K562 (cell line): ENCODE data around the gene RMND5B. TPM values are rescaled to one million over a fixed set of nuclear protein-coding genes. Genes with fewer than 3 reads are reported as not detected.
A peak's percentile ranks its signal among the peaks of the same experiment; 100 is the strongest.

ENCODE experiments used
- CBX1 ChIP-seq: sonication (generic); IDR thresholded peaks from 2 replicates; pipeline ENCODE4 v1.6.1; 2016; ENCODE audit warnings: antibody characterized with exemption, low read depth, mild to moderate bottlenecking
- CEBPG ChIP-seq, 3 experiments: fragments of 200-800 bp in 1 of 3; sonication (Bioruptor generic) in 1 of 3; sonication (generic) in 1 of 3; formaldehyde crosslinking in 1 of 3; IDR thresholded peaks in 2 of 3; conservative IDR thresholded peaks in 1 of 3; 2 replicates each; pipeline versions ENCODE4 v1.6.1 to v1.8.0; 2016 to 2022; ENCODE audit warnings: missing compliant biosample characterization in 2 of 3, missing genetic modification characterization in 2 of 3, mild to moderate bottlenecking in 1 of 3, missing genetic modification reagents in 1 of 3
- DDX20 ChIP-seq: fragments of 450-650 bp; IDR thresholded peaks from 2 replicates; pipeline ENCODE4 v1.6.1; 2016; ENCODE audit warnings: missing genetic modification characterization, low read depth, mild to moderate bottlenecking, missing compliant biosample characterization, moderate library complexity
- FOXK2 ChIP-seq, 2 experiments: fragments of 450-650 bp; IDR thresholded peaks in 1 of 2; conservative IDR thresholded peaks in 1 of 2; 2 replicates each; pipeline ENCODE4 v1.6.1; 2016; ENCODE audit warnings: low read depth in 2 of 2, mild to moderate bottlenecking in 1 of 2
- HNRNPH1 ChIP-seq: fragments of 200-400 bp; formaldehyde crosslinking; optimal IDR thresholded peaks from 2 replicates; pipeline ENCODE3; 2017; ENCODE audit warnings: low read depth, mild to moderate bottlenecking, low read length, moderate library complexity
- MEF2A ChIP-seq: IDR thresholded peaks from 2 replicates; pipeline ENCODE4 v1.6.1; 2011; ENCODE audit warnings: low read depth, mild to moderate bottlenecking, low read length, moderate library complexity; ENCODE audit not compliant: control insufficient read depth
- MTA1 ChIP-seq: fragments of 450-650 bp; IDR thresholded peaks from 2 replicates; pipeline ENCODE4 v1.6.1; 2017; ENCODE audit warnings: borderline replicate concordance
- NCOA4 ChIP-seq: fragments of 450-650 bp; IDR thresholded peaks from 2 replicates; pipeline ENCODE4 v1.6.1; 2018; ENCODE audit warnings: mild to moderate bottlenecking; ENCODE audit not compliant: partially characterized antibody
- NEUROD1 ChIP-seq: fragments of 150-350 bp; IDR thresholded peaks from 2 replicates; pipeline ENCODE4 v1.6.1; 2014; ENCODE audit warnings: borderline replicate concordance, low read length, low read depth; ENCODE audit not compliant: partially characterized antibody
- NFE2 ChIP-seq: IDR thresholded peaks from 2 replicates; pipeline ENCODE4 v1.6.1; 2014; ENCODE audit warnings: antibody characterized with exemption, low read depth
- SMAD4 ChIP-seq: fragments of 250-450 bp; sonication (Bioruptor Pico); conservative IDR thresholded peaks from 2 replicates; pipeline ENCODE4 v1.8.0; 2021; ENCODE audit warnings: inconsistent platforms, mild to moderate bottlenecking, moderate library complexity
- SMARCB1 ChIP-seq: IDR thresholded peaks from 2 replicates; pipeline ENCODE4 v1.6.1; 2011; ENCODE audit warnings: improper control_type of control experiment, low read depth; ENCODE audit not compliant: insufficient read length
- SRSF7 ChIP-seq: fragments of 200-400 bp; formaldehyde crosslinking; optimal IDR thresholded peaks from 2 replicates; pipeline ENCODE3; 2017; ENCODE audit warnings: mild to moderate bottlenecking, low read depth, low read length
- SUPT5H ChIP-seq: fragments of 450-650 bp; IDR thresholded peaks from 2 replicates; pipeline ENCODE4 v1.6.1; 2016
- TCF3 ChIP-seq: sonication (generic); formaldehyde crosslinking; IDR thresholded peaks from 2 replicates; pipeline ENCODE4 v1.4.0; 2020; ENCODE audit warnings: mild to moderate bottlenecking, missing genetic modification reagents
- U2AF1 ChIP-seq: fragments of 200-400 bp; formaldehyde crosslinking; optimal IDR thresholded peaks from 2 replicates; pipeline ENCODE3; 2017; ENCODE audit warnings: mild to moderate bottlenecking, low read depth, low read length, moderate library complexity
- ZNF140 ChIP-seq: fragments of 250-450 bp; sonication (Bioruptor Pico); IDR thresholded peaks from 2 replicates; pipeline ENCODE4 v1.8.0; 2021; ENCODE audit warnings: moderate library complexity, mild to moderate bottlenecking, inconsistent platforms
- polyA plus RNA-seq, 8 experiments: library from polyadenylated mRNA; depleted of rRNA in 4 of 8; stranded (reverse) in 5 of 8; unstranded in 3 of 8; fragments of >200 nt; fragmentation: Nextera tagmentation in 2 of 8; fragmentation: Illumina TruSeq in 1 of 8; extraction: Ambion mirVana in 2 of 8; extraction: Trizol in 1 of 8; gene quantifications; 2 replicates each; pipeline versions ENCODE4 v1.2.1 to v1.2.3, GENCODE V29; 2011 to 2014; ENCODE audit warnings: inconsistent platforms in 1 of 8, missing spikeins in 1 of 8
- total RNA-seq, 7 experiments: library from RNA; depleted of rRNA in 6 of 7; stranded (reverse); fragments of >200 nt in 6 of 7; fragmentation: Illumina TruSeq in 2 of 7; extraction: Trizol in 2 of 7; gene quantifications; 2 replicates each; pipeline versions ENCODE4 v1.2.1 to v1.2.3, GENCODE V29; 2011 to 2021; ENCODE audit warnings: low replicate concordance in 1 of 7
- TF ChIP-seq, protein P1 (sequence below), 3 experiments: fragments of 200-800 bp in 1 of 3; sonication (Bioruptor generic) in 1 of 3; sonication (generic) in 1 of 3; formaldehyde crosslinking in 1 of 3; IDR thresholded peaks; 2 replicates each; pipeline versions ENCODE4 v1.6.1 to v1.8.0; 2016 to 2022; ENCODE audit warnings: mild to moderate bottlenecking in 2 of 3, missing compliant biosample characterization in 2 of 3, missing genetic modification characterization in 2 of 3, missing genetic modification reagents in 1 of 3
- TF ChIP-seq, protein P2 (sequence below), 2 experiments: IDR thresholded peaks; 2 replicates each; pipeline ENCODE4 v1.6.1; 2012; ENCODE audit warnings: improper control_type of control experiment in 2 of 2, low read depth in 2 of 2, low read length in 2 of 2, borderline replicate concordance in 1 of 2
- TF ChIP-seq, protein P3 (sequence below): fragments of 450-650 bp; formaldehyde crosslinking; IDR thresholded peaks from 2 replicates; pipeline ENCODE4 v1.4.0; 2022; ENCODE audit warnings: missing genetic modification characterization
- TF ChIP-seq, protein P4 (sequence below): fragments of 450-650 bp; IDR thresholded peaks from 2 replicates; pipeline ENCODE4 v1.6.1; 2014; ENCODE audit warnings: low read depth, mild to moderate bottlenecking, moderate library complexity, borderline replicate concordance

The RMND5B gene
- total and polyA plus RNA-seq, 9 of the 15 experiments (the other 6 are each of a cell fraction or from before 2014, with no cell fraction given), result 2.6 to 57.0 (median 28.3) TPM

DNA sequence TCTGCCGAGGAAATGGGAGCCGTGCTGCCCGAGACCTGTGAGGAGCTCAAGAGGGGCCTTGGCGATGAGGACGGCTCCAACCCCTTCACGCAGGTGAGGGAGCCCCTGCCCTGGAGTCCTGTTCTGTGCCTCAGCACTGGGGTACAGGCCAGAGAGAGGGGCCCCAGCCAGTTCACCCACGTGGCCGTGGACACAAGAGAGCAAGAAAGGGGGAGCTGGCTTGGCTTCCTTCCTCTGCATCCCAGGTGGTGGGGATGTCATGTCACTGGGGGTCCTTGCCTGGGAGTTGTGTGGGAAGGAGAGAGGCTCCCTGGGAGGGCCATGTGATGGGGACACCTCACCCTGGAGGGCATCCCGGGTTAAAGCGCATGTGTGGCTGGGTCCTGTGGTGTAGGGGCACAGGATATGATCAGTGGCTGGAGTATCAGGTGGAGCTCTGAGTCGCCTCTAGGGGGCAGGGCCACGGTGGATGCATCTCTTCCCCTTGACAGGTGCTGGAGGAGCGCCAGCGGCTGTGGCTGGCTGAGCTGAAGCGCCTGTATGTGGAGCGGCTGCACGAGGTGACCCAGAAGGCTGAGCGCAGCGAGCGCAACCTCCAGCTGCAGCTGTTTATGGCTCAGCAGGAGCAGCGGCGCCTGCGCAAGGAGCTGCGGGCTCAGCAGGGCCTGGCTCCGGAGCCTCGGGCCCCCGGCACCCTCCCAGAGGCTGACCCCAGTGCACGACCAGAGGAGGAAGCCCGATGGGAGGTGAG, 10.0 kb upstream of the RMND5B start (continued):
- TF ChIP-seq, protein P1, sequence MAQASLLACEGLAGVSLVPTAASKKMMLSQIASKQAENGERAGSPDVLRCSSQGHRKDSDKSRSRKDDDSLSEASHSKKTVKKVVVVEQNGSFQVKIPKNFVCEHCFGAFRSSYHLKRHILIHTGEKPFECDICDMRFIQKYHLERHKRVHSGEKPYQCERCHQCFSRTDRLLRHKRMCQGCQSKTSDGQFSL (CRISPR knock-in tag; IDR thresholded peaks at IDR 0.05), result no peak
- TF ChIP-seq, protein P1 (tag; IDR thresholded peaks at IDR 0.05), result no peak
- no peak for TF ChIP-seq NCOA4
- TF ChIP-seq, protein P2, sequence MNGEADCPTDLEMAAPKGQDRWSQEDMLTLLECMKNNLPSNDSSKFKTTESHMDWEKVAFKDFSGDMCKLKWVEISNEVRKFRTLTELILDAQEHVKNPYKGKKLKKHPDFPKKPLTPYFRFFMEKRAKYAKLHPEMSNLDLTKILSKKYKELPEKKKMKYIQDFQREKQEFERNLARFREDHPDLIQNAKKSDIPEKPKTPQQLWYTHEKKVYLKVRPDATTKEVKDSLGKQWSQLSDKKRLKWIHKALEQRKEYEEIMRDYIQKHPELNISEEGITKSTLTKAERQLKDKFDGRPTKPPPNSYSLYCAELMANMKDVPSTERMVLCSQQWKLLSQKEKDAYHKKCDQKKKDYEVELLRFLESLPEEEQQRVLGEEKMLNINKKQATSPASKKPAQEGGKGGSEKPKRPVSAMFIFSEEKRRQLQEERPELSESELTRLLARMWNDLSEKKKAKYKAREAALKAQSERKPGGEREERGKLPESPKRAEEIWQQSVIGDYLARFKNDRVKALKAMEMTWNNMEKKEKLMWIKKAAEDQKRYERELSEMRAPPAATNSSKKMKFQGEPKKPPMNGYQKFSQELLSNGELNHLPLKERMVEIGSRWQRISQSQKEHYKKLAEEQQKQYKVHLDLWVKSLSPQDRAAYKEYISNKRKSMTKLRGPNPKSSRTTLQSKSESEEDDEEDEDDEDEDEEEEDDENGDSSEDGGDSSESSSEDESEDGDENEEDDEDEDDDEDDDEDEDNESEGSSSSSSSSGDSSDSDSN (IDR thresholded peaks at IDR 0.05; ENCODE audit: borderline replicate concordance in 1 of 2, low read depth in 2 of 2, low read length in 2 of 2), result no peak
- TF ChIP-seq SMARCB1, result no peak
- no peak for TF ChIP-seq DDX20
- TF ChIP-seq HNRNPH1, result no peak
- no peak for TF ChIP-seq U2AF1
- no peak for TF ChIP-seq ZNF140 (CRISPR knock-in tag)
- peak; percentile 17 for TF ChIP-seq NEUROD1
- peak; percentile 44; the same call in 1 of the 2 replicates for TF ChIP-seq TCF3 (CRISPR knock-in tag)
- TF ChIP-seq CBX1, result no peak
- TF ChIP-seq FOXK2 (conservative IDR thresholded peaks at IDR 0.05 in 1 of 2, IDR thresholded peaks at IDR 0.05 in 1 of 2; ENCODE audit: low read depth in 2 of 2), result peak; percentile 74 to 77; a peak in 3 of 4 replicates
- no peak for TF ChIP-seq NFE2
- TF ChIP-seq MEF2A, result no peak
- TF ChIP-seq, protein P3, sequence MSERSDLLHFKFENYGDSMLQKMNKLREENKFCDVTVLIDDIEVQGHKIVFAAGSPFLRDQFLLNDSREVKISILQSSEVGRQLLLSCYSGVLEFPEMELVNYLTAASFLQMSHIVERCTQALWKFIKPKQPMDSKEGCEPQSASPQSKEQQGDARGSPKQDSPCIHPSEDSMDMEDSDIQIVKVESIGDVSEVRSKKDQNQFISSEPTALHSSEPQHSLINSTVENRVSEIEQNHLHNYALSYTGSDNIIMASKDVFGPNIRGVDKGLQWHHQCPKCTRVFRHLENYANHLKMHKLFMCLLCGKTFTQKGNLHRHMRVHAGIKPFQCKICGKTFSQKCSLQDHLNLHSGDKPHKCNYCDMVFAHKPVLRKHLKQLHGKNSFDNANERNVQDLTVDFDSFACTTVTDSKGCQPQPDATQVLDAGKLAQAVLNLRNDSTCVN (CRISPR knock-in tag), result no peak
- no peak for TF ChIP-seq SUPT5H
- TF ChIP-seq, protein P4, sequence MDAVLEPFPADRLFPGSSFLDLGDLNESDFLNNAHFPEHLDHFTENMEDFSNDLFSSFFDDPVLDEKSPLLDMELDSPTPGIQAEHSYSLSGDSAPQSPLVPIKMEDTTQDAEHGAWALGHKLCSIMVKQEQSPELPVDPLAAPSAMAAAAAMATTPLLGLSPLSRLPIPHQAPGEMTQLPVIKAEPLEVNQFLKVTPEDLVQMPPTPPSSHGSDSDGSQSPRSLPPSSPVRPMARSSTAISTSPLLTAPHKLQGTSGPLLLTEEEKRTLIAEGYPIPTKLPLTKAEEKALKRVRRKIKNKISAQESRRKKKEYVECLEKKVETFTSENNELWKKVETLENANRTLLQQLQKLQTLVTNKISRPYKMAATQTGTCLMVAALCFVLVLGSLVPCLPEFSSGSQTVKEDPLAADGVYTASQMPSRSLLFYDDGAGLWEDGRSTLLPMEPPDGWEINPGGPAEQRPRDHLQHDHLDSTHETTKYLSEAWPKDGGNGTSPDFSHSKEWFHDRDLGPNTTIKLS, result no peak
- no peak for TF ChIP-seq SRSF7
- TF ChIP-seq CEBPG (CRISPR knock-in tag; IDR thresholded peaks at IDR 0.05), result peak; percentile 7; the same call in 1 of the 2 replicates
- TF ChIP-seq CEBPG (tag; conservative IDR thresholded peaks at IDR 0.05 in 1 of 2, IDR thresholded peaks at IDR 0.05 in 1 of 2), result no peak
- no peak for TF ChIP-seq MTA1
- no peak; the same call in 1 of the 2 replicates for TF ChIP-seq SMAD4 (CRISPR knock-in tag)
